HepG2 (cell line): Measurements from ENCODE around the gene NPW. TPM values are rescaled to one million over a fixed set of nuclear protein-coding genes. Genes with fewer than 3 reads are reported as not detected.

ENCODE experiments used
- CREM ChIP-seq, 2 experiments: sonication (generic) in 1 of 2; formaldehyde crosslinking in 1 of 2; IDR thresholded peaks; 2 replicates each; pipeline versions ENCODE4 v1.4.0 to v1.6.1; 2016 to 2020; ENCODE audit warnings: antibody characterized with exemption in 1 of 2, mild to moderate bottlenecking in 1 of 2, missing genetic modification reagents in 1 of 2
- DMAP1 ChIP-seq: IDR thresholded peaks from 2 replicates; pipeline ENCODE4 v1.6.1; 2016
- DNMT3B ChIP-seq: conservative IDR thresholded peaks from 2 replicates; pipeline ENCODE4 v1.6.1; 2016; ENCODE audit warnings: missing biosample characterization, control low read depth
- GRHL1 ChIP-seq: sonication (generic); formaldehyde crosslinking; conservative IDR thresholded peaks from 2 replicates; pipeline ENCODE4 v1.8.0; 2022; ENCODE audit warnings: missing genetic modification reagents
- HNF4A ChIP-seq: sonication (generic); formaldehyde crosslinking; IDR thresholded peaks from 2 replicates; pipeline ENCODE4 v1.4.0; 2020; ENCODE audit warnings: missing genetic modification reagents
- IKZF4 ChIP-seq: sonication (generic); formaldehyde crosslinking; IDR thresholded peaks from 2 replicates; pipeline ENCODE4 v1.5.1; 2020; ENCODE audit warnings: borderline replicate concordance, mild to moderate bottlenecking, low read depth, missing genetic modification reagents; ENCODE audit errors: not compliant biosample characterization
- KLF12 ChIP-seq: sonication (generic); formaldehyde crosslinking; IDR thresholded peaks from 2 replicates; pipeline ENCODE4 v1.4.0; 2020; ENCODE audit warnings: missing genetic modification reagents, borderline replicate concordance
- MAX ChIP-seq: IDR thresholded peaks from 2 replicates; pipeline ENCODE4 v1.6.1; 2012; ENCODE audit warnings: inconsistent platforms
- MBD4 ChIP-seq: IDR thresholded peaks from 2 replicates; pipeline ENCODE4 v1.6.1; 2012; ENCODE audit warnings: low read length, inconsistent platforms, borderline replicate concordance
- MIXL1 ChIP-seq: IDR thresholded peaks from 2 replicates; pipeline ENCODE4 v1.6.1; 2016
- NFATC3 ChIP-seq: sonication (generic); formaldehyde crosslinking; IDR thresholded peaks from 2 replicates; pipeline ENCODE4 v1.5.1; 2020; ENCODE audit warnings: mild to moderate bottlenecking, missing genetic modification reagents
- NFYC ChIP-seq: IDR thresholded peaks from 2 replicates; pipeline ENCODE4 v1.6.1; 2016; ENCODE audit warnings: missing genetic modification reagents, missing compliant biosample characterization
- PHB2 ChIP-seq: fragments of 450-650 bp; IDR thresholded peaks from 2 replicates; pipeline ENCODE4 v1.6.1; 2018; ENCODE audit not compliant: partially characterized antibody
- PLSCR1 ChIP-seq: sonication (generic); formaldehyde crosslinking; IDR thresholded peaks from 2 replicates; pipeline ENCODE4 v1.5.0; 2020; ENCODE audit warnings: missing genetic modification reagents, mild to moderate bottlenecking, borderline replicate concordance
- POLR2G ChIP-seq: fragments of 200-400 bp; formaldehyde crosslinking; IDR thresholded peaks from 2 replicates; pipeline ENCODE4 v1.6.1; 2018; ENCODE audit warnings: mild to moderate bottlenecking, low read depth, low read length, moderate library complexity
- PRMT3 ChIP-seq: sonication (generic); formaldehyde crosslinking; IDR thresholded peaks from 2 replicates; pipeline ENCODE4 v1.8.1; 2022; ENCODE audit warnings: low read depth, mild to moderate bottlenecking, moderate library complexity, missing genetic modification reagents, borderline replicate concordance
- RAD21 ChIP-seq: fragments of 450-650 bp; formaldehyde crosslinking; IDR thresholded peaks from 2 replicates; pipeline ENCODE4 v1.5.0; 2020; ENCODE audit warnings: mild to moderate bottlenecking
- RELA ChIP-seq: sonication (generic); formaldehyde crosslinking; IDR thresholded peaks from 2 replicates; pipeline ENCODE4 v1.4.0; 2020; ENCODE audit warnings: missing genetic modification reagents
- SMARCE1 ChIP-seq: fragments of 450-650 bp; IDR thresholded peaks from 2 replicates; pipeline ENCODE4 v1.6.1; 2017; ENCODE audit warnings: borderline replicate concordance
- SOX6 ChIP-seq, 2 experiments: fragments of 450-650 bp in 1 of 2; sonication (generic) in 1 of 2; formaldehyde crosslinking in 1 of 2; IDR thresholded peaks; 2 replicates each; pipeline versions ENCODE4 v1.4.0 to v1.6.1; 2017 to 2020; ENCODE audit warnings: antibody characterized with exemption in 1 of 2, mild to moderate bottlenecking in 1 of 2, missing genetic modification reagents in 1 of 2
- SP1 ChIP-seq, 2 experiments: fragments of 450-650 bp in 1 of 2; sonication (generic) in 1 of 2; formaldehyde crosslinking in 1 of 2; IDR thresholded peaks; 2 replicates each; pipeline versions ENCODE4 v1.4.0 to v1.6.1; 2016 to 2020; ENCODE audit warnings: missing genetic modification reagents in 1 of 2
- SP140L ChIP-seq: sonication (generic); formaldehyde crosslinking; IDR thresholded peaks from 2 replicates; pipeline ENCODE4 v1.4.0; 2020; ENCODE audit warnings: missing genetic modification reagents, borderline replicate concordance
- ZFP91 ChIP-seq: sonication (generic); formaldehyde crosslinking; IDR thresholded peaks from 2 replicates; pipeline ENCODE4 v1.9.0; 2022; ENCODE audit warnings: missing genetic modification reagents, mild to moderate bottlenecking, borderline replicate concordance
- ZKSCAN1 ChIP-seq: fragments of 150-350 bp; IDR thresholded peaks from 2 replicates; pipeline ENCODE4 v1.6.1; 2014; ENCODE audit warnings: low read length
- ZNF777 ChIP-seq: sonication (generic); formaldehyde crosslinking; IDR thresholded peaks from 2 replicates; pipeline ENCODE4 v1.4.0; 2020; ENCODE audit warnings: missing genetic modification reagents
- ZNF788 ChIP-seq: sonication (generic); formaldehyde crosslinking; IDR thresholded peaks from 2 replicates; pipeline ENCODE4 v1.5.0; 2020; ENCODE audit warnings: mild to moderate bottlenecking, missing genetic modification reagents, borderline replicate concordance
- ZNF879 ChIP-seq: sonication (generic); formaldehyde crosslinking; IDR thresholded peaks from 2 replicates; pipeline ENCODE4 v1.8.1; 2023; ENCODE audit warnings: missing genetic modification reagents
- polyA plus RNA-seq, 8 experiments: library from polyadenylated mRNA; depleted of rRNA in 3 of 8; stranded (reverse) in 7 of 8; unstranded in 1 of 8; fragments of >200 nt; fragmentation: Illumina TruSeq in 4 of 8; extraction: Trizol in 4 of 8; gene quantifications; 2 replicates each; pipeline versions ENCODE4 v1.2.1 to v1.2.3, GENCODE V29; 2011 to 2016; ENCODE audit warnings: low read depth in 4 of 8, missing spikeins in 1 of 8, mixed read lengths in 1 of 8; ENCODE audit not compliant: insufficient read depth in 1 of 8
- total RNA-seq, 5 experiments: library from RNA; depleted of rRNA; stranded (reverse); fragments of >200 nt; fragmentation: Illumina TruSeq; extraction: Trizol; gene quantifications; 2 replicates each; pipeline ENCODE4 v1.2.3, GENCODE V29; 2016; ENCODE audit warnings: low read depth in 1 of 5

Gene NPW
- total and polyA plus RNA-seq, 2 of the 13 experiments (the other 11 are each of a cell fraction or from before 2014, with no cell fraction given) = 0.24 to 0.97 TPM

- TF ChIP-seq MAX (peak; percentile 63; the same call in 1 of the 2 replicates), ZKSCAN1 (0 out of 2 replicates have a peak, but pooled peaks have one; percentile 21), MIXL1 (CRISPR knock-in tag) (no peak), ZNF788 (peak; percentile 82), ZNF879 (no peak), HNF4A (CRISPR knock-in tag) (no peak), PRMT3 (CRISPR knock-in tag) (no peak), NFYC (no peak; the same call in 1 of the 2 replicates), RAD21 (peak; percentile 91), IKZF4 (peak; percentile 39), PHB2 (no peak), DMAP1 (peak; percentile 58; the same call in 1 of the 2 replicates), RELA (no peak), SMARCE1 (no peak), ZFP91 (CRISPR knock-in tag) (peak; percentile 75), DNMT3B (no peak), PLSCR1 (no peak), POLR2G (no peak), ZNF777 (CRISPR knock-in tag) (no peak), NFATC3 (CRISPR knock-in tag) (no peak), KLF12 (CRISPR knock-in tag) (peak; percentile 99), SOX6 (IDR thresholded peaks at IDR 0.05) (no peak), SOX6 (CRISPR knock-in tag; IDR thresholded peaks at IDR 0.05) (peak; percentile 41; the same call in 1 of the 2 replicates), SP140L (CRISPR knock-in tag) (no peak), SP1 (IDR thresholded peaks at IDR 0.05) (no peak), SP1 (CRISPR knock-in tag; IDR thresholded peaks at IDR 0.05) (peak; percentile 90), MBD4 (no peak), CREM (IDR thresholded peaks at IDR 0.05) (no peak), CREM (CRISPR knock-in tag; IDR thresholded peaks at IDR 0.05) (no peak), GRHL1 (no peak)
Measured at GRCh38 chr16:2003827-2004641, 15.6 kb upstream of the NPW start (continued).
